Cortex of kidney (tissue), 1 donor: ENCODE measurements around the gene PIGZ.

Source experiments
- DNase-seq: peaks from one replicate; lab custom pipeline; 2025; lab: John Stamatoyannopoulos, UW

Gene PIGZ

DNA sequence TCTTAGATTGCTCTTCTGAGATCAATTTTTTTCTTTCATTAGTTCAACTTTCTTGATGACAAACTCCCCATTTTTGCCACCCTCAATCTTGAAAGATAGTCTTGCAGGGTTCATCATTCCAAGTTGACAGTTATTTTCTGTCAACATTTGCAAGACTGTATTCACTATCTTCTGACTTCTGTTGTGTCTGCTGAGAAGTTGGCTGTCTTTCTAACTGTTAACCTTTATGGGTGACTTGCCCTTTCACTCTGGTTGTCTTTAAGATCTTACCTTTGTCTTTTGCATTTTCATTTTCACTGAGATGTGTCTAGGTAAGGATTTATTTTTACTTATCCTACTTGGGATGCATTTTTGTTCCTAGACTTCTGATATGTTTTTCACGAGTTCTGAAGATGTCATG lies 14.6 kb upstream of the PIGZ start:
- DNase-seq: no peak

- DNase-seq: no peak
Measured at GRCh38 chr3:196981657-196982056, 13.0 kb upstream of the PIGZ start.

GRCh38 chr3:196979545-196979944 lies 10.9 kb upstream of the PIGZ start:
- no peak for DNase-seq

DNA sequence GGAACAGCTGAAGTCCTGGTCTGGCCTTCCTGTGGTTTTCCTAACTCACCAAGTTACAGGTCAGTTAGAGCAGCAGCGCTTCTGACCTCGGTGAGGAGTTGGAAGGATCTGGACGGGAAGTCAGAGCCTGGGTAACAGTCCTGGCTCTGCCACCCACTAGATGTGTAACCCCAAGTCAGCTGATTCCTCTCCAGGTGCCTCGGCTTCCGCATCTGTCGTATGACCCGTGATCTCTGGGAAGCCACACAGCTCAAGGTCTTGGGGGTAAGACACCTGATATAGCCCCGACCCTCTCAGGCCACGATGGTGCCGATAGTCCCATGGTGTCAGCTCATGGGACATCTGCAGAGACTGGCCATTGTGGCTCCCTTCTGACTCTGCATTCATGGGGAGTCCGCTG lies 8.3 kb upstream of the PIGZ start:
- DNase-seq: no peak

DNA sequence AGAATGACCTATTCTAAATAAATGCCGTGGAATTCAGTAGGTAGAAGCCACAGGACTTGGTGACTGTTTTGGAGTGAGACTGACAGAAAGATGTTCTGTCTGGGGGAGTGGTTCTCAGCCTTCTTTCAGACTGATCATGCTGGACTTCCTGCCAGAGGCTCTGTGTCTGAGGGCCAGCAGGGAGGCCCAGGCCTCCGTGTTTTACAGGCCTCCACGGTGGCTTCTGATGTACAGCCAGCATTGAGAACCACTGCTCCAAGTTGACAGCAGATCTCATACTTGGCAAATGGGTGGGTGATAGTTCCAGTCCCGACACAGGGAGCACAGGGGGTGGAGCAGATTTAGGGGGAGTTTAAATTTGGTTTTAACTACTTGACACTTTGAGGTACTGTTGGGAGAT lies 6.7 kb upstream of the PIGZ start:
- no peak for DNase-seq

DNA sequence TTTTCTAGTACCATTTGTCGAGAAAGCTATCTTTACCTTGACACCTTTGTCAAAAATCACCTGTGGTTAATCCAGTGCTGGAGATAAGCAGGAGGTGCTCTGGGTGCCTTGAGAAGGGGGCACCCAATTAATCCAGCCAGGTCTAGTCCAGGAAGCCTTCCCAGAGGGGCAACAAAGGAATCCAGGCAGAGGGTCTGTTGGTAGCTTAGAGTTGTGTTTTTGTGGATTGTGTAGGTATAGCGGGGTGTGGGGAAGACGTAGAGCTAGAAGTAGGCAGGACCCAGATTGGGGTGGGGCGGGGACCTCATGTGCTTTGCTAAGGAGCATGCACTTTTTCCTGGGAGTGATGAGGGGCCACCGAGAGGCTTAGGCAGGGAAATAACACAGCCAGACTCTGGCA lies 6.0 kb upstream of the PIGZ start:
- DNase-seq: no peak

DNA sequence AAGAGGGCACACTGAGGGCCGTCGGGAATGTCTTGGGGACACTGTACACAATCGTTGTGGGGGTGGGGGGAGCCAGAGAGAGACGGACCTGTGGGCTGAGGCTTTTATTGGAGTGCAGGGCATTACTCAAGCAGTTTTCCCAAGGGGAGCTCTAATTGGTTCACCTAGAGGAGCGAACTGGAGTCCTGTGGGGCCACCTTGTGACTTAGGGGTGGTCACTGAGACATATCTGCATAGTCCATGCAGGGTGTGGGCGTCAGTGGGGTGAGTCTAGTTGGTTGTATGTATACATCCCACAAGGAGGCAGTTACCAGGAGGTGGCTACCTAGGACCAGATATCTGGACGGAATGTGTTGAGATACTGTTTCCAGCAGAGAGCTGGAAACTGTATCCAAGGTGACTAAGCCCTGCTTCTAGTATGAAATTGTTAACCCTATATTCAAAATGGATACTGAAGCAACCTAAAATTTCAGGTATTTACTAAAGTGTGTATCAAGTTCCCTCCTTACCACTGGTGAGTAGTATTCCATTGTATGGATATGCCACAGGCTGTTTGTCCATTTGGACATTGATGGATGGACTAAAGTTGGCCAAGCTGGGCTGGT lies 2.6 kb upstream of the PIGZ start:
- no peak for DNase-seq

GRCh38 chr3:196970547-196971093 lies 2.0 kb upstream of the PIGZ start:
- DNase-seq: no peak

DNA sequence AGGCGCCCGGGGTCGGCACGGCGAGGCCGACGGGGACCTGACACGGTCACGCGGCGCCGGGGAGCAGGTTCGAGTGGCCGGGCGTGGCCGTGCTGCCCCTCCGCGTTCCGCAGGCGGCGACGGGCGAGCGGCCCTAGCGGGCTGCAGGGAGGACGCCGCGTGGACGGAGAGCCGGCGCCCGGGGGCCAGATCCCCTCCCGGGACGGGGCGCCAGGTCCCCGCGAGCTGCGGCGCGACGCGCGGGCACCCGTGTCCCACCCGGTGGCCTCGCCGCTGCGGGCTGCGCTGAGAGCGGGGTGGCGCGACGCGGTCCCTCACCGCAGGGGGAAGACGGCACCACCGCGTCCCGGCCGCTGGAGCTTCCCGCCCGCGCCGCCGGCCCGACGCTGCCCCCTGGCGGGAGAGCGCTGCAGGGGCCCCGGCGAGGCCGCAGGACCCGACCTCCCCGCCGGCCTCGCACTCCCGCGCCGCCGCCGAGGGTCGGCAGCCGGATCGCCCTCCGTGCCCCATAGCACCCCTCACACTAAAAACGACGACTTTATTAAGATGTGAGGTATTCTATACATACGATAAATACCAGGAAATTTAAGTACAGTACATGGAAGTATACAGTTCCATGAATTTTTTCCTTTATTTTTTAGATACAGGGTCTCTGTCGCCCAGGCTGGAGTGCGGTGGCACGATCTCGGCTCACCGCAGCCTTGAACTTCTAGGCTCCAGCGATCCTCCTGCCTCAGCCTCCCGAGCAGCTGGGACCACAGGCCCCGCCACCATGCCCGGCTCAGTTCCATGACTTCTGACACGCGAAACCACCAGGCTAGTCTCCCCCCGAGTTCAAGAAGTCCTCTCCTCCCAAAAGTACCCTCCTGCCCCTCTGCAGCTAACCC lies 1.3 kb upstream of the PIGZ start:
- DNase-seq: no peak

- DNase-seq: no peak
Measured at GRCh38 chr3:196969134-196969659, 564 bp upstream of the PIGZ start.

DNA sequence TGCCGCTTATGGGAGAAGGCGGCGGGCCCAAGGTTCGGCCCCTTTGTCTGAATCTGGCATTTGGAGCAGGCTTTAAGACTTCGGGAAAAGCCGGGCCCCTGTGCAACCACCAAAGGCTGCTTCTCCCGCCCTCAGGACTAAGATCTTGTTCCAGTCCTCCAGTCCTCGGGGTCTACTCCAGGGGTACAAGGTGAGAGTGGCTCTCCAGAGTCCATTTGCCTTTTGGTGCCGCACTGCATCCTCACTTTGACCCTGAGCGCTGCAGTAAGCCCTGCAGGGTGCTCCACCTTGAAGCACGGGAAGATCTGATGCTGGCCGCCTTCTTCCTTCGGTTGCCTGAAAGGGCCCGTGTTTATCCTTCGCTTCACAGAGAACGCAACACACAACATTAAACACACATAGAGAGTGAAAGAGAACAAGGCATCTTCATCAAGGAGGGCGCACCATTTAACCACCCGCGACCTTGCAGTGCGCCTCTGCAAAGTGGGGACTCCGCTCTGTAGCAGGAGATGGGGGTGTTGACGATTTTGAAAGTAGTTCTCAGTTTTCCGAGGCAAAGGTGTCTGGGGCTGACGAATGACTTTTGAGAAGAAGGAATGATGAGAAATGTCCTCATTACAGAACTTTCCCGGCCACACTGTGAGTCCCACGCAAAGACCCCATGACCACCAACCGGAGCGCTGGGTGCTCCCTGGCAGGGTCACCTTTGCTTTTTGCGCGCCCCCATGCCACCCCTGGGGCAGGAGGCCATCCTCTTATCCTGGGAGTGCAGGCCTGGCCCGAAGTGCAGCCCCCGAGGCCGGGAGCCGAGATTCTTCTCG lies 1.0 kb downstream of the PIGZ start:
- DNase-seq: no peak

GRCh38 chr3:196966526-196967401 lies 1.9 kb downstream of the PIGZ start:
- DNase-seq: no peak

DNA sequence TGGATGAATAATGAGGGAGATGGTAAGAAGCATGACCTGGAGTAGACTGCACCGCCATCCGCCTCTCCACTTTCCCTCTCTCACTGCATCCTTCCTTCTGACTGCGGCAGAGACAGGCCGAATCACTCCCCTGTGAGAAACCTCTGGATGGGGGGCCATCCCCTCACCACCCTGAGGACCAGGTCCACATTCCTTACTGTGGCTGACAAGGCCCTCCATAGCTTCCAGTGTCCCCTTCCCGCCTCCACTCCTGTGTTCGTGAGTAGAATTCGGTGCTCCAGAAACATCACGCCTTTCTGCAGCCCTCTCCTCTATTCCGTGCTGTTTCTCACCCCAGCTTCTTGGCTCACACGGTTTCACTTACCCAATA lies 2.8 kb downstream of the PIGZ start:
- no peak for DNase-seq

DNA sequence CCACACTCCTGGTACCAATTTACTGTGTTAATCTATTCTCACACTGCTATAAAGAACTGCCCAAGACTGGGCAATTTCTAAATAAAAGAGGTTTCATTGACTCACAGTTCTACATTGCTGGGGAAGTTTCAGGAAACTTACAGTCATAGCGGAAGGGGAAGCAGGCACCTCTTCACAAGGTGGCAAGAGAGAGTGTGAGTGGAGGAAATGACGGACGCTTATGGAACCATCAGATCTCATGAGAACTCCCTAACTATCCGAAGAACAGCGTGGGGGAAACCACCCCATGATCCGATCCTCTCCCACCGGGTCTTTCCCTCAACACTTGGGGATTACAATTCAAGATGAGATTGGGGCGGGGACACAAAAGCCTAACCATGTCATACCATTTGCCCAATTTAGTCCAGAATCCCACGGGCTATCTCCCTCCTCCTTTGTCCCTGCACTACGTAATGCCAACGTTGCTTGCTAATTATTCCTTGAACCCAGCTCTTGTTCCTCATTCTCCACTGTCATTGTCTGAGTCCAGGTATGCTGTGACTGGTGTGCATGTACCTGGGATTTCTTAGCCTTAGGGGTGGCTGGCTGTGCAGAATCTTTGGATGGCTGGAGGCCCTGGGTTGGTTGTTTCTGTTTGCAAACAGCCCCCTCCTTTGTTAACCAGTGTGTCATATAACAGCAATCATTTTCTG lies 3.4 kb downstream of the PIGZ start:
- no peak for DNase-seq

DNA sequence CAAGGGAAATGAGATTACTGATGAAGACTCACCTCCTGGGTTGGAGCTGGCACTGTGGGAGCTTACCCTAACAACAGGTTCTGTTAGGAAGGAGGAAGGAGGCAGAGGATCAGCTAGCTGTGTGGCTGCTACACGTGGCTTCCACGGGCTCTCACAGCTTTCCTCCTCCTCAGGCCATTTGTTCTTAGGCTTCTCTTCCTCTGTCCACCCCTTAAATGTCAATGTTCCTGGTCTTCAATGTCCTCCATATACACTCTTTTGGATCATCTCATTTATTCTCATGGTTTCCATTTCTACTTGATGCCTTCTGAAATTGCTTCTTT lies 5.0 kb downstream of the PIGZ start:
- DNase-seq: no peak

DNA sequence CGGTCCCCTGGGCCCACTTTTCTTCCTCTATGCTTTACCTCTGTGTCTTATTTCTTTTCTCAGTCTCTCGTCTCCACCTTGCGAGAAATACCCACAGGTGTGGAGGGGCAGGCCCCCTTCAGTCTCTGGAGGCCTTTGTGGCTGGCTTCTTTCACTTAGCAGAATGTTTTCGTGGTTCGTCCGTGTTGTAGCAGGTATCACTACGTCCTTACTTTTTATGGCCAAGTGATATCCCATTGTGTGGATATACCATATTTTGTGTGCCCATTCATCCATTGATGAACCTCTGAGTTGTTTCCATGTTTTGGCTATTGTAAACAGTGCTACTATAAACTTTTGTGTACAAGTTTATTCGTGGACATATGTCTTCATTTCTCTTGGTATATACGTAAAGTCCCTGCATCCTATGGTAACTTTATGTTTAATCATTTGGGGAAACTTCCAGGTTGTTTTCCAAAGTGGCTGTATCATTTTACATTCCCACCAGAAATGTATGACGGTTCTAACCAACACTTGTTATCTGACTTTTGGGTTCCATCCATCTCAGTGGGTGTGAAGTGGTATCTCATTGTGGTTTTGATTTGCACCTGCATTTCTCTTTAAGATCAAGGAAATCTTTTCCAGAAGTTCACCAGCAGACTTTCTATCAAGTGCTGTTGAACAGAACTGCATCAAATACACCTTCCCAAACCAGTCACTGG lies 5.6 kb downstream of the PIGZ start:
- DNase-seq: no peak

DNA sequence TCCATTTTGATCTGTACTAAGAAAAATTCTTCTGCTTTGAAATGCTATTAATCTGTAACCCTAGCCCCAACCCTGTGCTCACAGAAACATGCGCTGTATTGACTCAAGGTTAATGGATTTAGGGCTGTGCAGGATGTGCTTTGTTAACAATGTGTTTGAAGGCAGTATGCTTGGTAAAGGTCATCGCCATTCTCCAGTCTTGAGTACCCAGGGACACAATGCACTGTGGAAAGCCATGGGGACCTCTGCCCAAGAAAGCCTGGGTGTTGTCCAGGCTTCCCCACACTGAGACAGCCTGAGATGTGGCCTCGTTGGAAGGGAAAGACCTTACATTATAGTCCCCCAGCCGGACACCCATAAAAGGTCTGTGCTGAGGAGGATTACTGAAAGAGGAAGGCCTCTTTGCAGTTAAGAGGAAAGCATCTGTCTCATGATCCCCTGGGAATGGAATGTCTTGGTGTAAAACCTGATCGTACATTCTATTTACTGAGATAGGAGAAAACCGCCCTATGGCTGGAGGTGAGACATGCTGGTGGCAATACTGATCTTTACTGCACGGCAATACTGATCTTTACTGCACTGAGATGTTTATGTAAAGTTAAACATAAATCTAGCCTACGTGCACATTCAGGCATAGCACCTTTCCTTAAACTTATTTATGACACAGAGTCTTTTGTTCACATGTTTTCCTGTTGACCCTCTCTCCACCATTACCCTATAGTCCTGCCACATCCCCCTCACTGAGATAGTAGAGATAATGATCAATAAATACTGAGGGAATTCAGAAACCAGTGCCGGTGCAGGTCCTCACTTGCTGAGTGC lies 6.3 kb downstream of the PIGZ start:
- DNase-seq: no peak

- DNase-seq: no peak
Measured at GRCh38 chr3:196954832-196955231, 13.8 kb downstream of the PIGZ start.

DNA sequence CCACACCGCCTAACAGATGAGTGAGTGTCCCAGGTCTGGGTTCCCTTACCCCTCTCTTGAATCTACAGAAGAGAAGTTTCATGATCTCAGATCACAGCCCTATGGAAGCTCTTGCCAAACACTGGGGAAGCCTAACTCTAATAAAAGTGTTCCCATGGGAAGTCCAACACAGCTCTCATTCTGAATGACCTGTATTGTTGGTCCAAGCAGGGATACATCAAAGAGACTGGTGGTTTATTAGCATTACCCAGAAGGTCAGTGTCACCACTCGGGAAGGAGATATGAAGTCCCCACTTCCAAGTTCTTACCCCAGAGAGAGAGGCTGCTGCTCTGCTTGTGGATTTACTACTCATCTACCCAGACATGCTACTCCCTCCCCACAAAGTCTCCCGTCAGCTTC lies 17.3 kb downstream of the PIGZ start:
- DNase-seq: no peak
